ENCODE data around the gene PTEN. TPM values are rescaled to one million over a fixed set of nuclear protein-coding genes. Genes with fewer than 3 reads are reported as not detected.

The PTEN gene
- total and polyA plus RNA-seq, 9 of the 15 experiments (the other 6 are each of a cell fraction or from before 2014, with no cell fraction given) = 8.4 to 56.9 (median 22.2) TPM

GRCh38 chr10:87863053-87863943, at the start of gene PTEN, which contains the start of gene KLLN (continued):
- TF ChIP-seq REST (IDR thresholded peaks at IDR 0.05; ENCODE audit: borderline replicate concordance) (peak; percentile 95), REST (CRISPR knock-in tag; IDR thresholded peaks at IDR 0.05; ENCODE audit: low read depth) (no peak), MNT (conservative IDR thresholded peaks at IDR 0.05) (peak in 1 of 2 experiments; percentile 33; a peak in 1 of 4 replicates), JUND (IDR thresholded peaks at IDR 0.05; ENCODE audit: borderline replicate concordance, low read depth, low read length) (peak; percentile 21; the same call in 1 of the 2 replicates), JUND (tag; IDR thresholded peaks at IDR 0.05; ENCODE audit: borderline replicate concordance, low read depth, low read length) (no peak; the same call in 2 of the 3 replicates), ELF4 (CRISPR knock-in tag; IDR thresholded peaks at IDR 0.05) (no peak), RBM34 (IDR thresholded peaks at IDR 0.05; ENCODE audit: borderline replicate concordance, insufficient read depth, low read length) (no peak), ZNF217 (CRISPR knock-in tag; IDR thresholded peaks at IDR 0.05) (no peak), PURB (CRISPR knock-in tag; IDR thresholded peaks at IDR 0.05; ENCODE audit: low read depth) (no peak), CBX1 (IDR thresholded peaks at IDR 0.05; ENCODE audit: low read depth) (0 out of 2 replicates have a peak, but pooled peaks have one; percentile 24), MYC (IDR thresholded peaks at IDR 0.05; ENCODE audit: low read depth, low read length) (peak; percentile 60), MYC (CRISPR knock-in tag; IDR thresholded peaks at IDR 0.05; ENCODE audit: borderline replicate concordance, low read depth) (no peak)
- TF ChIP-seq, protein P1, sequence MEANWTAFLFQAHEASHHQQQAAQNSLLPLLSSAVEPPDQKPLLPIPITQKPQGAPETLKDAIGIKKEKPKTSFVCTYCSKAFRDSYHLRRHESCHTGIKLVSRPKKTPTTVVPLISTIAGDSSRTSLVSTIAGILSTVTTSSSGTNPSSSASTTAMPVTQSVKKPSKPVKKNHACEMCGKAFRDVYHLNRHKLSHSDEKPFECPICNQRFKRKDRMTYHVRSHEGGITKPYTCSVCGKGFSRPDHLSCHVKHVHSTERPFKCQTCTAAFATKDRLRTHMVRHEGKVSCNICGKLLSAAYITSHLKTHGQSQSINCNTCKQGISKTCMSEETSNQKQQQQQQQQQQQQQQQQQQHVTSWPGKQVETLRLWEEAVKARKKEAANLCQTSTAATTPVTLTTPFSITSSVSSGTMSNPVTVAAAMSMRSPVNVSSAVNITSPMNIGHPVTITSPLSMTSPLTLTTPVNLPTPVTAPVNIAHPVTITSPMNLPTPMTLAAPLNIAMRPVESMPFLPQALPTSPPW (CRISPR knock-in tag; IDR thresholded peaks at IDR 0.05) = peak; percentile 78
- TF ChIP-seq, protein P2, sequence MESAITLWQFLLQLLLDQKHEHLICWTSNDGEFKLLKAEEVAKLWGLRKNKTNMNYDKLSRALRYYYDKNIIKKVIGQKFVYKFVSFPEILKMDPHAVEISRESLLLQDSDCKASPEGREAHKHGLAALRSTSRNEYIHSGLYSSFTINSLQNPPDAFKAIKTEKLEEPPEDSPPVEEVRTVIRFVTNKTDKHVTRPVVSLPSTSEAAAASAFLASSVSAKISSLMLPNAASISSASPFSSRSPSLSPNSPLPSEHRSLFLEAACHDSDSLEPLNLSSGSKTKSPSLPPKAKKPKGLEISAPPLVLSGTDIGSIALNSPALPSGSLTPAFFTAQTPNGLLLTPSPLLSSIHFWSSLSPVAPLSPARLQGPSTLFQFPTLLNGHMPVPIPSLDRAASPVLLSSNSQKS (CRISPR knock-in tag; IDR thresholded peaks at IDR 0.05) = no peak

All from K562 (cell line).